NCI-H510A treated with DMSO at 0.1 percent for 48 hours (cell line): ENCODE measurements around the gene ZNF536.

Experiments used
- DNase-seq: peaks from one replicate; lab custom pipeline; 2025; lab: John Stamatoyannopoulos, UW

The ZNF536 gene

GRCh38 chr19:30530751-30531150, 158.6 kb downstream of the ZNF536 start:
- DNase-seq, result no peak

- no peak for DNase-seq
Measured at GRCh38 chr19:30535011-30535410, 162.8 kb downstream of the ZNF536 start.

DNA sequence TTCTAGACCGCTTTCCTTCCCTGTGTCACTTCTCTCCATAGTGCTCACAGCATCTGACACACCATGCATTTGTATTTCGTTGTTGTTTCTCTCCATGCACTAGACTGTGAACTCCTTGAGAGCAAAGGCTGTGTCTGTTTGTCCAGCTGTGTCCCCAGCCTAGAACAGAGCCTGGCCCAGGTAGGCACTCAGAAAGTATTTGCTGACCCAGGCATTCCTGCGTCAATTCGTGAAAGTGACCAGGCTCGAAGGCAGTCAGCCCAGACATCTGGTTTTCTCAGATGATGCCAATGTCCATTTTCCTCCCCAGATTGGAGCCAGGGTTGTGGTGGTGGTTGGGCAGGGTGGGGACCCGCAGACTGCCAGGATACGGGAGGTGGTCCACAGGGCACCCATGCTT, 164.8 kb downstream of the ZNF536 start:
- no peak for DNase-seq

- no peak for DNase-seq
Measured at GRCh38 chr19:30539315-30539714, 167.1 kb downstream of the ZNF536 start.

DNA sequence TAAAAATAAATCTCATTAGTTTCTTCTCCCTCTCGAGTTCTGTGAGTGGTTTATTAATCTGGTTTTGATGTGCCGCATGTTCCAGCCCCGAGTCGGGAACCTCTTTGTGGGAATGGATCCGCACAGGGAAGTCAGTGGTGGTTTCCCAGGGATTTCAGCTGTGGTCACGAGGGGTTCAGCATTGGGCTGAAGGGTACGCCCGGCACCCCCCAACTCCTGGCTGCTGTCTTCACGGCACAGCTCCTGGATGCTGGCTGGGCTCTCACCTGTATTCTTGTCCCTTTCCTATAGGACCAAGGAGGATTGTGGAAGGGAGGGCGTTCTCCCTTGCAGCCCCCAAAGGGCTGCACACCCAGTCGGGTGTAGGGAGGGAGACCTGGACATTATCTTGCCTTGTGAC, 167.8 kb downstream of the ZNF536 start:
- DNase-seq, result no peak

GRCh38 chr19:30540761-30541160, 168.6 kb downstream of the ZNF536 start:
- no peak for DNase-seq

DNA sequence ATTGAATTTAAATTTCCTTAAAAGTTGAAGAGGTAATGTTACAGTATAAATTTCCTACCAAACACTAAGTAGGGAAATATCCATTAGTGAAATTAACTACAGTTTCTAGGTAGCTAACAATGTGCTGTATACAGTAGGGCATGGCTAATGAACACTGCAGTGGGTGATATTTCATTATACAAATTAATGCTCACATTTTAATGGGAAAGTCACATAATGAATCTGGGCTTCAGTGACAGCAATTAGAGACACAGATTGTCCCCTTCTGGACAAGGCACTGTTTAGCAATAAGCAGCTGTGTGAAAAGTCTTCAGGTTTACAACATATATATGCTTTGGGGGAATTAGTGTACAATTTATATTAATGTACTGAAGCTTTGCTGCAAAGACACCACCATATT, 169.4 kb downstream of the ZNF536 start:
- no peak for DNase-seq

GRCh38 chr19:30543243-30543945, 171.2 kb downstream of the ZNF536 start:
- DNase-seq, result no peak

GRCh38 chr19:30545752-30546151, 173.6 kb downstream of the ZNF536 start:
- no peak for DNase-seq

- no peak for DNase-seq
Measured at GRCh38 chr19:30546332-30546731, 174.1 kb downstream of the ZNF536 start.

DNA sequence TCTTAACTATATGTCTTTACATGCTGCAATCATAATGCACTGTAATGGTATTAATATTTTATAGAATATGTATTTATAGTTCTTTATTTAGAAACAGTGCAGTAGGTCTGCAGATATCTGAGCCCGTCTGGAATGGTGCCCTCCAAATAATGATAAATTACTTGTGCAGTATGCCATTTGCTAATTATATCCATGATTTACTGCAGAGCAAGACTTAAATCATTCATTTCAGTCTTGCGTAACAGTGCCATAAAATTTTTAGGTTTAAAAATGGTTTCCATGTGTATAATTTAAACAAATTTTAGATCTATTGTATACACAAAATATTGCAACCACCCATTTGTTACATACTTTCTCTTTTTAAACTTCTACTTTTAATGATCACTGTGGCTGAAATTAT, 175.1 kb downstream of the ZNF536 start:
- DNase-seq, result no peak

GRCh38 chr19:30549151-30549550, 177.0 kb downstream of the ZNF536 start:
- no peak for DNase-seq

DNA sequence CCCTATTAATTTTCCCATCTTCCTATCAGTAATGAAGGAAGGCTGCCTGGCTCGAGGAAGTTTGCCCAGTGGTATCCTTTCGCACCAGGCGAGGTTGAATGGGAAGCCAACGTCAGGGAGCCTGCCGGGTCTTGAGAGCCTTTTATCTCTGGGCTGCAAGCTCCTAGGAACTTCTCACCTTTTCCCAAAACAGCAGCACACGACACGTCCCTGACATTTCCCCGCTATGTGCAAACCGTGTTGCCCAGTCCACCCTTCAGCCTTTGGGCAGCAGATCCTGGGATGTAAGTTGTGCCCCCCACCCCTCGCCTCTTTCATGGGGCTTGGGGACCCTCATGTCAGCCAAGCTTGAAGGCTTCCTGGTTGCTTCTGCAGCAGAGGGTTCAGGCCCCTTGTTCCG, 179.1 kb downstream of the ZNF536 start:
- DNase-seq, result no peak

DNA sequence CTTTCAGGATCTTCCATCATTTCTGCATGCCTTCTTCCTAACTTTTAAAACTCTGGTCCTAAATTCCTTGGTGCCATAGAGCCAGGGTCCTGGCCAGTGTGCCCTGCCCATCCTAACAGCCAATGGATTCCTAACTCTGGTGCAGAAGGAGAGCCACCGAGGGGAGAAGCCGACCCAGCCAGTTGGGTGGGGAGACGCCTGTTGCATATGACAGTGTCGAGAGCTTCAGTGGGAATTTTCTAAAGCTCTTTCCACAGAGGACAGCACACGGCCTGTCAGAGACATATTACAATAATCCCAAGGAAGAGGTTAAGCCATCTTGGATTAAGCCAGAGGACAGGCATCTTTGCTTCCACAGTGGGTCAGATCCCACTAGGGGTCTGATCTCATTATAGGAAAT, 180.4 kb downstream of the ZNF536 start:
- no peak for DNase-seq

DNA sequence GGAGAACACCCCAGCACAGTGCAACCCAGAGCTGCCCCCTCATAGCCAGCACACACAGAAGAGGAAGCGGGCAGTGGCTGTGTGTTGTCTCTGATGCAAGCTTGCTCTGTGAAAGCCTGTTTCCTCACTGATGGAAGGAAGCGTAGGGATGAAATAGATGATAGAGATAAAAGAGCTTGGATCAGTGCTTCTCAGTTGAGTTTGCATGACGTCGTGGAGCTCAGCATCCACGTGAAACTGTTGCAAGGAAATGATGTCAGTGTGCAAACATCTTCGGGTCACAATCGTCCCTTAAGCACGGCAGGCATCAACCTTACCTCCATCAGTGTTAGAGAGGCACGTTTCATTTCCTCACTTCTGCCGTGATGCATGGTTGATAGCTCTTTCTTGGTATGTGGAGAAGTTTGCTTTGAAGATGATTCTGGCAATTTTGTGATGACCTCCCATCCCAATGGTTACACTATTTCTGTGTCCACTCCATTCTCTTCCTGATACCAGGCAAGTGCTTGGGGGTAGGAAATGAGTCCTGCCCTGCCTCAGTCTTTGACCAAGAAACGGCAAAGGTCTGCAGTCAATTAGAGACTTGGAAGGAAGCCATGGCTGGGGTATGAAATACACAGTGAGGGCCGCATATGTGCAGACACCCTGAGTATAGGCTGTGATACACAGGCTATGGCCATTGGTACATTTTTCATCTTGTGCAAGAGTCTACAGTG, 183.0 kb downstream of the ZNF536 start:
- DNase-seq, result no peak

GRCh38 chr19:30555791-30556110, 183.6 kb downstream of the ZNF536 start:
- DNase-seq, result no peak

DNA sequence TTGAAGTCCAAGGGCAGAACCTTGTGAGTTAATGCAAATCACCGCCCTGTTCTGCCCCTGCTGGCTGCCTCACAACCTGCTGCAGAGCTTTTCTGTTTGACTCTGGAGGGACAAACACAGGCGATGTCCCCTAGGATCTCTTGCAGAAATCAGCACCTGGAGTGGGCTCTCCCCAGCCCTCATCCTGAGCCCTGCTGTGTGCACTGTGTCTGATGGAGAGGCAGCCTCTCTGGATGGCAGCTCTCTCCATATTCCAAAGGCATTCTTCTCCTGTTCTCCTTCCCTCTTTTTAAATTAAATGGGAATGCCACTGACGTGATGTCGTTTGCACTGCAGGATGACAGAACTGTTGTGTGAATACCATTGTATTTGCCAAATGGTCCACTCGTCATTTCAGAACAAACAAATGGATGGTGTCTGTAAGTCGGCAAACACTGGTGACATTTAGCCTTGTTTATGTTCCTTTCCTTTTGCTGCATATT, 184.1 kb downstream of the ZNF536 start:
- DNase-seq, result no peak

DNA sequence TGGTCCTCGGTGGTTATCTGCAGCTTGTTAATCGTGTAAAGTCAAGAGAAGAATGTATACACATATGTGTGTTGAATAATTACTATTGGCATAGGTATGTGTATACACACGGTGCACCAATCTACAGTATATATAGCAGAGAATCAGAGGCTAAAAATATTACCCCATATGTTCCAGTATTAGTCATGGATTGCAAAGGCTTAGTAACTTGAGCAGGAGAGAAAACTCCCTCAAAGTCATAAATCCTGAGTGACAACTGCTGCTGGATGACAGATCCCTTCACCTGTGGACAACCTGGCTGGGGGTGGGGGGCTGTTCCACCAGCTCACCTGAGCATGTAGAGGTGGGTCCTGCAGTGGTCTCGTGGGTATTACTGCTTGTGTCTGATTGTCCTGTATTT, 185.0 kb downstream of the ZNF536 start:
- no peak for DNase-seq

DNA sequence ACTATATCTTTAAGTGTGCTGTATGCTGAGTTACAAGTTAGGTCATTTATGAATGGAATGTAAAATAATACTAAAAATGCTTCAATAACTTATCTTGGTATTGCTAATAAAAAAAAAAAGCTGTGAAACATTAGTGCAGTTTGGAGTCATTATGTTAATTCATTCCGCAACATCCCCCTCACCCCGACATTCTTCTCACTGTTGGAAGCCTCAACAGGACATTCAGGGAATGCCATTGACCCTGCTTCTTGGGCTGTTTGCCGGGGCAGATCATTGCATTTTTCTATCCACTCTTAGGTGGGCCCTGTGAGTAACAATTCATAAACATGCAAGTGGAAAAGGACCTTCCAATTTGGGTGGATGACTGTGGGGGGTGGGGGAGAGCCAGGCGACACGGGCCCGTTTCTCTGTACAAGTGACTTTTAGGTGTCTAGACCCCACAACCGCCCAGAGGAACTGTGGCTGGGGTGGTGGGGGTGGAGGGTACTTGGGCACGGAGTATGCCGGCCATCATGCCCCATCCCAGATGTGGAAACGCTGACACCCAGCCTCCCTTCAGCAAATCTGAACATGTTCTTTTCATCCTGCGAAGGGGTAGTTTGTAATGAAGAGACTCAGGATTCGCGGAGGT, 185.9 kb downstream of the ZNF536 start:
- DNase-seq, result no peak

DNA sequence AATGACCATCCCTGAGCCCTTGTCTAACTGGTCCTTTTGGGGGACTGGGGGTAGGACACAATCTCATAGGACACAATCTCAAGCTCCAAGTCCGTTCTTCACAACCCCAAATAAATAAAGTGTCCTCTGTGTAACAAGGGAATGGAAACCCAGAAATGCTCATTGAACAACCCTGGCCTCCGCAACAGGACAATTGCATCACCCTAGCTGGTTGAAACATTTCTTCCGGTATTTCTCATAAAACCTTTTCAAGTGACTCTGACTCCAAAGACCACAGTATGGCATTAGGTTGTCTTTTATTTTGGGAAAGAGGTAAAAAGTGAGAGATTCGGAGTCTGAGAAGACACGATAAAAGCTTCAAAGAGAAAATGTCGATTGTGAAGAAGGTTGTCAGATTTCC, 186.6 kb downstream of the ZNF536 start:
- no peak for DNase-seq

GRCh38 chr19:30559446-30559845, 187.3 kb downstream of the ZNF536 start:
- no peak for DNase-seq

GRCh38 chr19:30562981-30563380, 190.8 kb downstream of the ZNF536 start:
- DNase-seq, result no peak

DNA sequence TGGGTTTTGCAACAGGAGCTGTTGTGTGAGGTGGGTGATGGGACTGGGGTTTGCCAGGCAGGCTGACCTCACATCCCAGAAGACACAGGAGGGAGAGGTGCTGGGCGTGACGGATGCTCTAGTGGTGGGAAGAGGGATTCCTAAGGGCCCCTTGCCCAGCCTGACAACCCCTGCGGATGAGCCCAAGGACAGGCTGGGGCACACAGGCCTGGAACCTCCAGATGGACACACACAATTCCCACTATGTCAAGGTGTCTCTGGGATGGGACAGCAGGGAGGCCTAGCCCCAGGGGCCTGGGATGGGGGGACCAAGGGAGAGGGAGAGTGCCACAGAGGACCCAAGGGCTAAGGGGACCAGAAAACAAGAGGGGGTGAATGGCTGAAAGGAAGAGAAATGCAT, 191.5 kb downstream of the ZNF536 start:
- no peak for DNase-seq
